ENCODE measurements around the gene IKZF3.

The IKZF3 gene

DNA sequence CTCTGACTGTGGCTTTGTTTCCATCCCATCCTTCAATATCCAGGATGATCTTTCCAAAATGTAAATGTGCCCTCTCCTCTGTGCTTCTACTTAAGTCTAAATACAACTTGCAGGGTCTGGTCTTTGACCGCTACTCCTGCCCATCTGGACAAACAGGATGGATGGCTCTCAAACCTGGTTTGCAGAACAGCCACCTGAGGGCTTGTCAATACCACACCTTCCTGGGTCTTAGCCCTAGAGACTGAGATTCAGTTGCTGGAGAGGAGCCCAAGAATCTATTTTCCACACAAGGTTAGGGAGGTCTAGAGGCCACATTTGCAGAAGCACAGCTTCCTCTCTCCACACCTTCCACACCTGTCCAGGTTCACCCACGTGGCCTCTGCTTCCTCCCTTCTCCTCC is 128.2 kb downstream of the IKZF3 start:
- Histone ChIP-seq H3K27ac (ENCODE audit: insufficient read depth in 1 of 2, low read depth in 1 of 2, low read length in 2 of 2, poor library complexity in 1 of 2, severe bottlenecking in 2 of 2) (no peak overlapping the region), H3K4me3 (ENCODE audit: control insufficient read depth in 1 of 7, extremely low read depth in 1 of 7, insufficient read depth in 4 of 7, low read depth in 2 of 7, low read length in 6 of 7) (no peak overlapping the region), H3K27me3 (replicated peaks in 2 of 5; ENCODE audit: control insufficient read depth in 4 of 5, insufficient read depth in 5 of 5, low read length in 4 of 5) (peaks cover 0 to 59% (median 29%) of the 10 kb centered on the region in 5 experiments), H3K36me3 (ENCODE audit: control insufficient read depth in 4 of 4, insufficient read depth in 4 of 4, low read length in 3 of 4) (no peaks in the 10 kb centered on the region), H3K9me3 (ENCODE audit: control extremely low read depth in 1 of 5, control insufficient read depth in 4 of 5, insufficient read depth in 2 of 5, low read depth in 1 of 5, low read length in 4 of 5) (no peaks in the 10 kb centered on the region), H3K4me1 (ENCODE audit: control extremely low read depth in 1 of 4, control insufficient read depth in 4 of 4, insufficient read depth in 4 of 4, low read length in 3 of 4) (peaks cover 0 to 25% (median 10%) of the 10 kb centered on the region in 4 experiments)
- ChIA-PET POLR2A (no interaction called here), CTCF (no interaction called here)
- DNase-seq: no peak
- WGBS (ENCODE audit: insufficient coverage): 81% methylated on average over 2 of the region's 2 CpGs

DNA sequence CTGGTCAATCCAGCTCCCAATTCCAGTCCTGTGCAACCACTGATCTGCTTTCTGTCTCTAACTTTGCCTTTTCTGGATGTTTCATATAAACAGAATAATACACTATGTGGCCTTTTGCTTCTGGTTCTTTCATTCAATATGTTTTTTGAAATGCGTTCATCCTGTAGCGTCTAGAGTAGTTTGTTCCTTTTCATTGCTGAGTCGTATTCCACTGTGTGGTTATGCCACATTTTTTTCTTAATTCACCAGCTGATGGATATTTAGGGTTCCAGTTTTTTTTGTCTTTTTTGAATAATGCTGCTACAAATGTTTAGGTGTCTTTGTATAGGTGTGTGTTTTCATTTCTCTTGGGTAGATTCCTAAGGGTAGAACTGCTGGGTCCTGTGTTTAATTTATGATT is 131.5 kb downstream of the IKZF3 start:
- DNase-seq: no peak
- Histone ChIP-seq H3K4me1 (ENCODE audit: control extremely low read depth in 1 of 4, control insufficient read depth in 4 of 4, insufficient read depth in 4 of 4, low read length in 3 of 4) (peaks cover 5 to 13% (median 9%) of the 10 kb centered on the region in 4 experiments), H3K27ac (ENCODE audit: insufficient read depth in 1 of 2, low read depth in 1 of 2, low read length in 2 of 2, poor library complexity in 1 of 2, severe bottlenecking in 2 of 2) (no peak overlapping the region), H3K36me3 (ENCODE audit: control insufficient read depth in 4 of 4, insufficient read depth in 4 of 4, low read length in 3 of 4) (peaks cover 3 to 16% (median 10%) of the 10 kb centered on the region in 4 experiments), H3K27me3 (replicated peaks in 2 of 5; ENCODE audit: control insufficient read depth in 4 of 5, insufficient read depth in 5 of 5, low read length in 4 of 5) (peaks cover 0 to 26% (median 14%) of the 10 kb centered on the region in 5 experiments), H3K4me3 (ENCODE audit: control insufficient read depth in 1 of 7, extremely low read depth in 1 of 7, insufficient read depth in 4 of 7, low read depth in 2 of 7, low read length in 6 of 7) (no peak overlapping the region), H3K9me3 (ENCODE audit: control extremely low read depth in 1 of 5, control insufficient read depth in 4 of 5, insufficient read depth in 2 of 5, low read depth in 1 of 5, low read length in 4 of 5) (no peaks in the 10 kb centered on the region)
- 100% methylated on average over 2 of the region's 3 CpGs for WGBS (ENCODE audit: insufficient coverage)
- ChIA-PET CTCF (interaction anchor here (1.8 kb wide), 1 partner anchor 111 kb away, joined by 10 read pairs; no protein-coding TSS in a partner anchor), POLR2A (no interaction called here)

- no peaks in the 10 kb centered on the region for H3K9me3 ChIP-seq (ENCODE audit: control extremely low read depth in 1 of 5, control insufficient read depth in 4 of 5, insufficient read depth in 2 of 5, low read depth in 1 of 5, low read length in 4 of 5)
- H3K4me1 ChIP-seq (ENCODE audit: control extremely low read depth in 1 of 4, control insufficient read depth in 4 of 4, insufficient read depth in 4 of 4, low read length in 3 of 4): peaks cover 5 to 13% (median 8%) of the 10 kb centered on the region in 4 experiments
- under 1% methylated on average over 55 of the region's 65 CpGs for WGBS (ENCODE audit: insufficient coverage)
- H3K4me3 ChIP-seq (ENCODE audit: control insufficient read depth in 1 of 7, extremely low read depth in 1 of 7, insufficient read depth in 4 of 7, low read depth in 2 of 7, low read length in 6 of 7): peak within 1 kb of the TSS; percentile 59 to 93 (median 81)
- H3K27me3 ChIP-seq (replicated peaks in 2 of 5; ENCODE audit: control insufficient read depth in 4 of 5, insufficient read depth in 5 of 5, low read length in 4 of 5): peaks cover 0 to 4% (median 2%) of the 10 kb centered on the region in 5 experiments
- CTCF ChIA-PET: interaction anchor here (0.8 to 3.7 kb wide), 16 partner anchors 11 to 132 kb away, joined by 3 to 20 read pairs (median 4); partner anchors contain the start of genes PGAP3 and PNMT
- DNase-seq: peak; percentile 80 to 86 (median 85)
- H3K36me3 ChIP-seq (ENCODE audit: control insufficient read depth in 4 of 4, insufficient read depth in 4 of 4, low read length in 3 of 4): peaks cover 3 to 21% (median 11%) of the 10 kb centered on the region in 4 experiments
- peak within 1 kb of the TSS; percentile 85 to 86 for H3K27ac ChIP-seq (ENCODE audit: insufficient read depth in 1 of 2, low read depth in 1 of 2, low read length in 2 of 2, poor library complexity in 1 of 2, severe bottlenecking in 2 of 2)
- POLR2A ChIA-PET: interaction anchor here (0.7 to 0.8 kb wide), 2 partner anchors 25 to 57 kb away, joined by 3 to 4 read pairs; no protein-coding TSS in a partner anchor
Measured at GRCh38 chr17:39730095-39730921, 133.8 kb downstream of the IKZF3 start, which contains the start of gene MIEN1. TSS of gene MIEN1 (minus strand) at chr17:39730532. CDS start at chr17:39730495, 37 bp downstream.

- H3K27ac ChIP-seq (ENCODE audit: insufficient read depth in 1 of 2, low read depth in 1 of 2, low read length in 2 of 2, poor library complexity in 1 of 2, severe bottlenecking in 2 of 2): peak overlapping the region in 1 of 2 experiments; percentile 86
- H3K4me3 ChIP-seq (ENCODE audit: control insufficient read depth in 1 of 7, extremely low read depth in 1 of 7, insufficient read depth in 4 of 7, low read depth in 2 of 7, low read length in 6 of 7): peak overlapping the region in 6 of 7 experiments; percentile 62 to 93 (median 82)
- ChIA-PET CTCF (interaction anchor here (0.8 to 3.7 kb wide), 15 partner anchors 11 to 133 kb away, joined by 3 to 20 read pairs (median 5); partner anchors contain the start of genes PGAP3 and PNMT), POLR2A (interaction anchor here (0.6 to 0.8 kb wide), 2 partner anchors 11 to 26 kb away, joined by 3 read pairs; no protein-coding TSS in a partner anchor)
- no peak for DNase-seq
- H3K27me3 ChIP-seq (replicated peaks in 2 of 5; ENCODE audit: control insufficient read depth in 4 of 5, insufficient read depth in 5 of 5, low read length in 4 of 5): peaks cover 0 to 3% (median 0%) of the 10 kb centered on the region in 5 experiments
- peaks cover 3 to 21% (median 11%) of the 10 kb centered on the region in 4 experiments for H3K36me3 ChIP-seq (ENCODE audit: control insufficient read depth in 4 of 4, insufficient read depth in 4 of 4, low read length in 3 of 4)
- H3K9me3 ChIP-seq (ENCODE audit: control extremely low read depth in 1 of 5, control insufficient read depth in 4 of 5, insufficient read depth in 2 of 5, low read depth in 1 of 5, low read length in 4 of 5): no peaks in the 10 kb centered on the region
- WGBS (ENCODE audit: insufficient coverage): 100% methylated on average over 3 of the region's 6 CpGs
- peaks cover 5 to 13% (median 8%) of the 10 kb centered on the region in 4 experiments for H3K4me1 ChIP-seq (ENCODE audit: control extremely low read depth in 1 of 4, control insufficient read depth in 4 of 4, insufficient read depth in 4 of 4, low read length in 3 of 4)
Measured at GRCh38 chr17:39729280-39729851, 134.7 kb downstream of the IKZF3 start.

GRCh38 chr17:39727556-39727955 is 136.6 kb downstream of the IKZF3 start:
- peaks cover 5 to 13% (median 8%) of the 10 kb centered on the region in 4 experiments for H3K4me1 ChIP-seq (ENCODE audit: control extremely low read depth in 1 of 4, control insufficient read depth in 4 of 4, insufficient read depth in 4 of 4, low read length in 3 of 4)
- no peak overlapping the region for H3K27ac ChIP-seq (ENCODE audit: insufficient read depth in 1 of 2, low read depth in 1 of 2, low read length in 2 of 2, poor library complexity in 1 of 2, severe bottlenecking in 2 of 2)
- no peaks in the 10 kb centered on the region for H3K9me3 ChIP-seq (ENCODE audit: control extremely low read depth in 1 of 5, control insufficient read depth in 4 of 5, insufficient read depth in 2 of 5, low read depth in 1 of 5, low read length in 4 of 5)
- no peak for DNase-seq
- POLR2A ChIA-PET: no interaction called here
- CTCF ChIA-PET: interaction anchor here (3.0 kb wide), 2 partner anchors 9 to 17 kb away, joined by 7 to 16 read pairs; no protein-coding TSS in a partner anchor
- H3K27me3 ChIP-seq (replicated peaks in 2 of 5; ENCODE audit: control insufficient read depth in 4 of 5, insufficient read depth in 5 of 5, low read length in 4 of 5): no peaks in the 10 kb centered on the region
- H3K4me3 ChIP-seq (ENCODE audit: control insufficient read depth in 1 of 7, extremely low read depth in 1 of 7, insufficient read depth in 4 of 7, low read depth in 2 of 7, low read length in 6 of 7): no peak overlapping the region
- WGBS (ENCODE audit: insufficient coverage): 99% methylated on average over 8 of the region's 10 CpGs
- H3K36me3 ChIP-seq (ENCODE audit: control insufficient read depth in 4 of 4, insufficient read depth in 4 of 4, low read length in 3 of 4): peaks cover 3 to 21% (median 11%) of the 10 kb centered on the region in 4 experiments

DNA sequence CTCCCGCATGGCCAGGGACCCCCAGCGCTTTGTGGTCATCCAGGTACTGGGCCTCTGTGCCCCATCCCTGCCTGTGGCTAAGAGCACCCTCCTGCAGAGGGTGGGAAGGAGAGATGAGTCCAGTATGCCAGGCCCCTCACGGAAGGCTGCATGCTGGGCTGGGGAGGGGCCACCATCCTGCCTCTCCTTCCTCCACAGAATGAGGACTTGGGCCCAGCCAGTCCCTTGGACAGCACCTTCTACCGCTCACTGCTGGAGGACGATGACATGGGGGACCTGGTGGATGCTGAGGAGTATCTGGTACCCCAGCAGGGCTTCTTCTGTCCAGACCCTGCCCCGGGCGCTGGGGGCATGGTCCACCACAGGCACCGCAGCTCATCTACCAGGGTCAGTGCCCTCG is 137.5 kb downstream of the IKZF3 start:
- H3K27me3 ChIP-seq (replicated peaks in 2 of 5; ENCODE audit: control insufficient read depth in 4 of 5, insufficient read depth in 5 of 5, low read length in 4 of 5): no peaks in the 10 kb centered on the region
- peaks cover 3 to 21% (median 11%) of the 10 kb centered on the region in 4 experiments for H3K36me3 ChIP-seq (ENCODE audit: control insufficient read depth in 4 of 4, insufficient read depth in 4 of 4, low read length in 3 of 4)
- no peak for DNase-seq
- peaks cover 5 to 13% (median 8%) of the 10 kb centered on the region in 4 experiments for H3K4me1 ChIP-seq (ENCODE audit: control extremely low read depth in 1 of 4, control insufficient read depth in 4 of 4, insufficient read depth in 4 of 4, low read length in 3 of 4)
- no peaks in the 10 kb centered on the region for H3K9me3 ChIP-seq (ENCODE audit: control extremely low read depth in 1 of 5, control insufficient read depth in 4 of 5, insufficient read depth in 2 of 5, low read depth in 1 of 5, low read length in 4 of 5)
- WGBS (ENCODE audit: insufficient coverage): over 99% methylated on average over 9 of the region's 9 CpGs
- no peak overlapping the region for H3K4me3 ChIP-seq (ENCODE audit: control insufficient read depth in 1 of 7, extremely low read depth in 1 of 7, insufficient read depth in 4 of 7, low read depth in 2 of 7, low read length in 6 of 7)
- CTCF ChIA-PET: no interaction called here
- no peak overlapping the region for H3K27ac ChIP-seq (ENCODE audit: insufficient read depth in 1 of 2, low read depth in 1 of 2, low read length in 2 of 2, poor library complexity in 1 of 2, severe bottlenecking in 2 of 2)
- POLR2A ChIA-PET: no interaction called here

Data from common myeloid progenitor, CD34-positive (primary cell).